ENCODE results near the gene TAF4. TPM values are rescaled to one million over a fixed set of nuclear protein-coding genes. Genes with fewer than 3 reads are reported as not detected.
"Not testable (repeated sequence)": the region's sequence is repeated elsewhere in the genome, so short reads cannot be mapped to it uniquely, and the experiment has no call there.

Gene TAF4
- total and polyA plus RNA-seq, 8 donors: 14.1 to 21.0 (median 17.1) TPM

DNA sequence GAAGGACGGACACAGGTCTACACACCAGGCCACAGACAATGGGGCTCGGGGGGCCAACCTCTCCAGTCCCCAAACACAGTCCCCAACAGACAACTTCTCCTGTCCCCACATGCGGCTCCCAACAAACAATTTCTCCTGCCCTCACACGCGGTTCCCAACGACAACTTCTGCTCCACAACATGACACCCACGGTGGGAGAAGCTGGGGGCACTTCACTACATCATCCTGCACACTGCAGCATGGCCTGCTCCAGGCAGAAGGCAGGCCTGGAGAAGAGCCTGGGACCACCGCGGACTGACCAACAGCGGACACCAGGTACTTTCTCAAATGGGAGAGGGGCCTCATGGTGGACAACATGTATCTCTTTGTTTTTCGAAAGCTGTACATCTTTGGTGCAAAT lies 6.7 kb downstream of the TAF4 start:
- ATAC-seq: no peak
- intact Hi-C loops (cut with DNase I): no loop called here
- no peak overlapping the region for H3K4me3 ChIP-seq
- H3K27me3 ChIP-seq: no peaks in the 10 kb centered on the region
- peaks cover 11 to 40% of the 10 kb centered on the region in 2 donors for H3K4me1 ChIP-seq
- no peak for TF ChIP-seq CTCF (IDR thresholded peaks at IDR 0.05)
- DNase-seq: no peak
- H3K27ac ChIP-seq: no peak overlapping the region
- H3K36me3 ChIP-seq: no peaks in the 10 kb centered on the region
- no peaks in the 10 kb centered on the region for H3K9me3 ChIP-seq

DNA sequence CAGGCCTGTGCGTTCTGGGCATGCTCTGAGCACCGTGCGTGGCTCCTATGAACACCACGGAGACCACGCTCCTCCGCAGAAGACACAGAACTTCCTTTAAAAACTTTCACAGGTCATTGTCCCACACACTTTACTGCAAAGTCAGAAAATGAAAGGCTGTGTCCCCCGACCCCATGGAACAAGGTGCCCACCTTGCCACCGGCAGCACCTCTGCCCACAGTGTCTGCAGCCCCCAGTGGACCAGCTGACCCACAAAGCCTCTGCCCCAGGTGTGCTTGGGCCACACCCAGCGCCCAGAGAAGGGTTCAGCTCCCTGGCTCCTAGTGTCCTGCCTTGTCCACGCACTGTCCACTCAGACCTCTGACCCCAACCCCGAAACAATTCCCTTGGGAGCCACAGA lies 8.7 kb downstream of the TAF4 start:
- Histone ChIP-seq H3K4me3 (no peak overlapping the region), H3K4me1 (peaks cover 0 to 21% of the 10 kb centered on the region in 2 donors), H3K36me3 (no peaks in the 10 kb centered on the region), H3K9me3 (no peaks in the 10 kb centered on the region), H3K27ac (no peak overlapping the region), H3K27me3 (no peaks in the 10 kb centered on the region)
- ATAC-seq (no peak), DNase-seq (no peak)
- intact Hi-C loops (cut with DNase I): no loop called here
- TF ChIP-seq CTCF (IDR thresholded peaks at IDR 0.05): no peak

DNA sequence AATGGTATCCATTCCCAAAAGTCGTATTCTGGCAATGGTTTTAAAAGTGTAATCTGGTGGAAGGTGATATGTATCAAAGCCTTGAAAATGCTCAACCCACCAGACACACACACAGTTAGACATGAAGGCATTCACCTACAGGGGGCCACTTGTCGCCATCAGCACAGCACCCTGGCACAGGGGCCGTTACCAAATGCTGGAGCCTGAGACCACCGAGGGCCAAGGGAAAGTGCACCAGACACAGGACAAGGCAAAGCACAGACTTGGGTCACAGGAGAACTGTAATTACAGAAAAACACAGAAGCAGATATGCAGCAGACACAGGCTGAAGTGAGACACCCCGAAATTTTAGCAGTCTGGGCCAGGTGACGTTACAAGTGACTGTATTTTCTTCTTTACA lies 9.3 kb downstream of the TAF4 start:
- no peaks in the 10 kb centered on the region for H3K27me3 ChIP-seq
- DNase-seq (no peak), ATAC-seq (no peak)
- intact Hi-C loops (cut with DNase I): no loop called here
- no peaks in the 10 kb centered on the region for H3K9me3 ChIP-seq
- H3K27ac ChIP-seq: no peak overlapping the region
- H3K4me1 ChIP-seq: peaks cover 0 to 19% of the 10 kb centered on the region in 2 donors
- H3K36me3 ChIP-seq: no peaks in the 10 kb centered on the region
- H3K4me3 ChIP-seq: no peak overlapping the region
- TF ChIP-seq CTCF (IDR thresholded peaks at IDR 0.05): no peak

- H3K27me3 ChIP-seq; H3K36me3 ChIP-seq; DNase-seq; H3K9me3 ChIP-seq; ATAC-seq; H3K4me3 ChIP-seq; H3K27ac ChIP-seq; intact Hi-C loops (cut with DNase I): not testable (repeated sequence)
- peaks cover 0 to 19% of the 10 kb centered on the region in 2 donors for H3K4me1 ChIP-seq
Measured at GRCh38 chr20:62055862-62056115, 9.9 kb downstream of the TAF4 start.

DNA sequence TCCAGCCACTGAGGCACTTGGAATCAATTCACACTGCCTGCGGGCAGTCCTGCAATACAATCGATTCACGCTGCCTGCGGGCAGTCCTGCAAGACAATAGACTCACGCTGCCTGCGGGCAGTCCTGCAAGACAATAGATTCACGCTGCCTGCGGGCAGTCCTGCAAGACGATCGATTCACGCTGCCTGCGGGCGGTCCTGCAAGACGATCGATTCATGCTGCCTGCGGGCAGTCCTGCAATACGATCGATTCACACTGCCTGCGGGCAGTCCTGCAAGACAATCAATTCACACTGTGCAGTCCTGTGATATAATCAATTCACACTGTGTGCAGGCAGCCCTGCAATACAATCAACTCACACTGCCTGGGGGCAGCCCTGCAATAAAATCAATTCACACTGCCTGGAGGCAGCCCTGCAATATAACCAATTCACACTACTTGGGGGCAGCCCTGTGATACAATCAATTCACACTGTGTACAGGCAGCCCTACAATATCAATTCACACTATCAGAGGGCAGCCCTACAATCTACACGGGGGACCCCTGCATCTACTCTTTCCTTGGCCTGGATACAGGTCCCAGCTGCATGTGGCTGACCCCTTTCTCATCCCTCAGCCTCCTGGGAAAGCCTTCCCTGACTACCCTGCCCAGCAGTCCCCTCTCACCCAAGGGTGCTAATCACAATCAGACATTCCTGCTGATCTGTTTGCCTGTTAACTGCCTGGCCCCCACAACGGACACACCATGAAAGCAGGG lies 10.4 kb downstream of the TAF4 start:
- Histone ChIP-seq H3K4me1 (peaks cover 0 to 16% of the 10 kb centered on the region in 2 donors), H3K27ac (no peak overlapping the region), H3K36me3 (no peaks in the 10 kb centered on the region), H3K27me3 (no peaks in the 10 kb centered on the region), H3K9me3 (no peaks in the 10 kb centered on the region), H3K4me3 (no peak overlapping the region)
- no peak for ATAC-seq
- intact Hi-C loops (cut with DNase I): no loop called here
- no peak for DNase-seq
- no peak for TF ChIP-seq CTCF (IDR thresholded peaks at IDR 0.05)

DNA sequence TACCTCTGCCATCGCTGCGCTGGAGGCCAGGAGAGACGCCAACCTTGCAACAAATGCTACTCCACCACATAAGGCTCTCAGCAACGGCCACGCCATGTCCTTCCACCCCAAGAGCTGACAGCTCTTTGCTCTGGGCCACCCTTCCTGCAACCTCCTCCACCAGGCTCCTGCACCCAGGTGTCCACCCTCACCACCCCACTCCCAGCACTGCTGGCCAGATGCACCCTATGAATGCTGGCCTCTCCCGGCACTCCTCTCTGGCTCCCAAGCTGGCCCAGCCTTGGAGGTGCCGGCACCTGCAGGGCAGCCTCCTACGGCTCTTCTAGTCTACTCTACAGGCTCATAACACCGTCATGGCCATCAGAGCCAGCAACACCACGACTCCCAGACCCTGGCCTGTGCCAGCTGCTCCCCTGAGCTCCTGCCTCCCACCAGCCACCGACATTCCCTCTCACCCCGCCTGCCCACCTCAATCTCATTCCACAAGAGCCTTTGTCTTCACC lies 11.2 kb downstream of the TAF4 start:
- no peak for ATAC-seq
- Histone ChIP-seq H3K9me3 (no peaks in the 10 kb centered on the region), H3K27me3 (no peaks in the 10 kb centered on the region), H3K27ac (no peak overlapping the region), H3K36me3 (no peaks in the 10 kb centered on the region), H3K4me3 (no peak overlapping the region), H3K4me1 (peaks cover 0 to 10% of the 10 kb centered on the region in 2 donors)
- intact Hi-C loops (cut with DNase I): no loop called here
- no peak for DNase-seq
- no peak for TF ChIP-seq CTCF (IDR thresholded peaks at IDR 0.05)
